Endothelial cell of umbilical vein (primary cell): Measurements from ENCODE around the gene DAB1. TPM values are rescaled to one million over a fixed set of nuclear protein-coding genes. Genes with fewer than 3 reads are reported as not detected.
"Not testable (repeated sequence)": the region's sequence is repeated elsewhere in the genome, so short reads cannot be mapped to it uniquely, and the experiment has no call there.

Experiments
- BruUV-seq: library from RNA; stranded (reverse); fragments of 400-500 nt; replicated peaks from 2 replicates; lab custom pipeline; 2021; lab: Mats Ljungman, UMichigan
- CTCF ChIA-PET: fragments of 300-600, 350-600 bp; sonication (Branson Sonifier 250); formaldehyde crosslinking; loops from one replicate; lab custom pipeline; 2021; ENCODE audit warnings: antibody characterized with exemption, inconsistent platforms; lab: Charles Lee
- POLR2A ChIA-PET: fragments of 300-600, 350-600 bp; sonication (Branson Sonifier 250); formaldehyde crosslinking; loops from one replicate; lab custom pipeline; 2021; ENCODE audit warnings: antibody characterized with exemption, inconsistent platforms; lab: Charles Lee
- DNase-seq: peaks from one replicate; pipeline ENCODE4 v3.0.0-alpha.2; 2011; ENCODE audit warnings: low read depth, low spot score
- FAIRE-seq: peaks from 2 replicates; lab custom pipeline; 2011; peaks lifted over from hg19 to GRCh38; lab: Jason Lieb, UNC
- H2AFZ ChIP-seq: 2 replicates; pipeline ENCODE4 v1.6.0; 2012; ENCODE audit warnings: low read depth, low read length, control low read depth, inconsistent platforms
- H3K27ac ChIP-seq: 2 replicates; pipeline ENCODE4 v1.5.1; 2011; ENCODE audit warnings: low read depth, mild to moderate bottlenecking, control low read depth, low read length, moderate library complexity; ENCODE audit not compliant: insufficient read depth
- H3K27me3 ChIP-seq, 2 experiments: 2 replicates each; pipeline versions ENCODE4 v1.6.0 to v1.6.1; 2011; ENCODE audit warnings: low read length in 2 of 2, mixed read lengths in 1 of 2; ENCODE audit not compliant: control insufficient read depth in 2 of 2, insufficient read depth in 2 of 2
- H3K36me3 ChIP-seq, 2 experiments: 2 replicates in 1 of 2; 3 replicates in 1 of 2; pipeline ENCODE4 v1.5.1; 2011; ENCODE audit warnings: low read length in 2 of 2, mild to moderate bottlenecking in 1 of 2, moderate library complexity in 1 of 2; ENCODE audit not compliant: control insufficient read depth in 2 of 2, insufficient read depth in 2 of 2; ENCODE audit errors: extremely low read depth in 1 of 2
- H3K4me1 ChIP-seq: 3 replicates; pipeline ENCODE4 v1.5.1; 2011; ENCODE audit warnings: mild to moderate bottlenecking, low read length; ENCODE audit not compliant: control insufficient read depth, insufficient read depth; ENCODE audit errors: extremely low read depth
- H3K4me2 ChIP-seq: 2 replicates; pipeline ENCODE4 v1.6.1; 2011; ENCODE audit warnings: low read length, control low read depth, mixed read lengths; ENCODE audit not compliant: insufficient read depth
- H3K4me3 ChIP-seq, 3 experiments: fragments of 200-600 bp in 1 of 3; sonication (generic), shearing (Covaris generic) in 1 of 3; replicated peaks in 1 of 3; 2 replicates each; pipeline ENCODE4 v1.5.1; 2011 to 2016; ENCODE audit warnings: control low read depth in 3 of 3, low read length in 3 of 3, mild to moderate bottlenecking in 2 of 3, inconsistent platforms in 1 of 3, low read depth in 1 of 3, moderate library complexity in 1 of 3; ENCODE audit not compliant: insufficient read depth in 1 of 3
- H3K79me2 ChIP-seq: 2 replicates; pipeline ENCODE4 v1.6.0; 2012; ENCODE audit warnings: low read length, inconsistent platforms; ENCODE audit not compliant: control insufficient read depth, insufficient read depth
- H3K9ac ChIP-seq: replicated peaks from 2 replicates; pipeline ENCODE3; 2011; ENCODE audit warnings: low read length, control low read depth; ENCODE audit not compliant: insufficient read depth; ENCODE audit errors: extremely low read depth
- H3K9me1 ChIP-seq: replicated peaks from 3 replicates; pipeline ENCODE4 v1.6.0; 2011; ENCODE audit warnings: mild to moderate bottlenecking, low read length; ENCODE audit not compliant: control insufficient read depth, insufficient read depth; ENCODE audit errors: extremely low read depth
- H3K9me3 ChIP-seq: replicated peaks from 2 replicates; pipeline ENCODE4 v1.5.1; 2012; ENCODE audit warnings: low read length, inconsistent platforms; ENCODE audit not compliant: control insufficient read depth, insufficient read depth
- H4K20me1 ChIP-seq: replicated peaks from 2 replicates; pipeline ENCODE3; 2011; ENCODE audit warnings: mild to moderate bottlenecking, low read length; ENCODE audit not compliant: control insufficient read depth, insufficient read depth; ENCODE audit errors: extremely low read depth
- EZH2 ChIP-seq: IDR thresholded peaks from 2 replicates; pipeline ENCODE4 v1.6.1; 2012; ENCODE audit warnings: borderline replicate concordance, low read depth, mild to moderate bottlenecking, moderate library complexity, low read length, inconsistent platforms; ENCODE audit not compliant: severe bottlenecking
- GATA2 ChIP-seq: IDR thresholded peaks from 2 replicates; pipeline ENCODE4 v1.7.0; 2011; ENCODE audit warnings: low read depth, mild to moderate bottlenecking, moderate library complexity, mixed read lengths, low read length; ENCODE audit not compliant: insufficient read length, insufficient read depth
- JUN ChIP-seq: IDR thresholded peaks from 2 replicates; pipeline ENCODE4 v1.6.1; 2011; ENCODE audit warnings: borderline replicate concordance, low read depth; ENCODE audit not compliant: insufficient read length, insufficient read depth
- MAX ChIP-seq: IDR thresholded peaks from 2 replicates; pipeline ENCODE4 v1.6.1; 2011; ENCODE audit not compliant: insufficient read depth, insufficient read length
- POLR2A ChIP-seq: IDR thresholded peaks from 2 replicates; pipeline ENCODE4 v1.6.1; 2012; ENCODE audit warnings: low read depth, mild to moderate bottlenecking, control low read depth, low read length
- POLR2AphosphoS5 ChIP-seq: IDR thresholded peaks from 2 replicates; pipeline ENCODE4 v1.6.1; 2012; ENCODE audit warnings: low read depth, mild to moderate bottlenecking, control low read depth, low read length, moderate library complexity; ENCODE audit not compliant: insufficient read depth
- dilution Hi-C: fragments of 300-500 bp; cut with MboI; formaldehyde crosslinking; loops from one replicate; pipeline ENCODE4 v1.15.0; 2019; ENCODE audit warnings: low sequenced_read_pairs; ENCODE audit not compliant: extremely low pct_ligation_motif_present
- intact Hi-C: fragments of 100-400 bp; cut with micrococcal nuclease; formaldehyde crosslinking; loops from one replicate; pipeline ENCODE4 v1.10.0; 2022
- polyA plus RNA-seq, 4 experiments: library from polyadenylated mRNA; depleted of rRNA in 3 of 4; stranded (reverse) in 3 of 4; unstranded in 1 of 4; fragments of >200 nt; gene quantifications; 2 replicates each; pipeline versions ENCODE4 v1.2.1 to v1.2.3, GENCODE V29; 2011 to 2012; ENCODE audit warnings: missing spikeins in 1 of 4
- total RNA-seq: library from RNA; stranded (reverse); gene quantifications from 2 replicates; pipeline ENCODE4 v1.2.3, GENCODE V29; 2021

DAB1 gene
- total and polyA plus RNA-seq, 2 donors (not counting 3 experiments of a cell fraction or from before 2014, with no cell fraction given) = not detected

GRCh38 chr1:57088653-57089052 lies 335.2 kb downstream of the DAB1 start:
- Histone ChIP-seq H3K4me3 (no peak overlapping the region), H3K4me2 (no peak overlapping the region), H2AFZ (no peak overlapping the region), H3K79me2 (no peaks in the 10 kb centered on the region), H3K4me1 (no peaks in the 10 kb centered on the region), H3K36me3 (no peaks in the 10 kb centered on the region), H3K9me3 (no peaks in the 10 kb centered on the region), H3K9me1 (no peaks in the 10 kb centered on the region), H3K27me3 (no peaks in the 10 kb centered on the region), H4K20me1 (no peaks in the 10 kb centered on the region), H3K27ac (no peak overlapping the region), H3K9ac (no peak overlapping the region)
- DNase-seq (no peak), FAIRE-seq (no peak)
- ChIA-PET CTCF (no interaction called here), POLR2A (no interaction called here)
- BruUV-seq = no TSS peak
- TF ChIP-seq POLR2AphosphoS5 (no peak), EZH2 (no peak), GATA2 (no peak), JUN (no peak), POLR2A (no peak), MAX (no peak)
- intact Hi-C loops (no loop called here), dilution Hi-C loops (no loop called here)

DNA sequence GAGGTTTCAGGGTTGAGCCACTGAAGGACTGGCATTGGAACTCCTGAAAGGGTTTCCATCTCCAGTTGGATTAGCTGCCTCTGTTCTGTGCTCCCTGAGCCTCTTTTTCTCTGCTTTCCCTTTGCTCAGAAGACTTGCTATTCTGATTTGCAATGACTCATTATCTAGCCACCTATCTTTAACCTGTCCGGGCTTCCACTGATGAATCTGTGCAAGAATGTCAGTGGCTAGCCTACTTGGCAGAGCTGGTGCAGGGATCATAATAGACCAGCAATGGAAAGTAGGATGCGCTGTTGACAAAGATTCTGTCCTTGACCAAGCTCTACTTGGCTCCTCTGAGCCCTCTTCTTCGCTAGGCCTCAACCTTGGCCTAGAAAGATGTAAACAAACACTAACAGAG lies 336.2 kb downstream of the DAB1 start:
- H3K9ac ChIP-seq, H3K36me3 ChIP-seq, H3K27ac ChIP-seq, POLR2A ChIA-PET, H2AFZ ChIP-seq, H3K4me3 ChIP-seq, CTCF ChIA-PET, FAIRE-seq, H3K9me3 ChIP-seq, H3K27me3 ChIP-seq, H3K4me2 ChIP-seq, dilution Hi-C loops, H3K79me2 ChIP-seq, BruUV-seq, DNase-seq, H3K4me1 ChIP-seq, intact Hi-C loops, H4K20me1 ChIP-seq, H3K9me1 ChIP-seq: not testable (repeated sequence)
